ENCODE measurements around the gene KCNQ5. TPM values are rescaled to one million over a fixed set of nuclear protein-coding genes. Genes with fewer than 3 reads are reported as not detected.

The KCNQ5 gene
- total RNA-seq, 1 experiment from 2014 or later, result 17.8 TPM

DNA sequence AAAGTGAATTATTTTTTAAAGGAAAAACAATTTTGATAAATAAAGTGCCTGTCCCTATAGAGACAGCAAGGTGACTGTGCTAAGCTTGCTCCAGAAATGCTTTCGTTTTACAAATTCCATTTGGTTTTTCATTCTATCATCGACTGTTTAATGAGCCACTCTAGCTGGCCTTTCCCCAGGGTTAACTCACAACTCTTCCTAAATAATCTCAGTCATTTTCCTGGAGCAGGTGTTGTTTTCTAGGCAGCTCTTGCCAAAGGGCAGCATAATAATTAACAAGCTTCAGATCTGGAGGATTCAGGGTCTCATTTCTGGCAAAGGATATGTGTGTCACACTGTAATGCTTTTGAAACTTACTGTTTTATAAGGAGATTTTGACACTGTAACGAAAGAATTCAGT, 419.2 kb downstream of the KCNQ5 start:
- Histone ChIP-seq H3K27ac (ENCODE audit: low read depth, low read length, poor library complexity, severe bottlenecking) (no peak overlapping the region), H3K4me3 (ENCODE audit: low read depth, low read length, poor library complexity, severe bottlenecking) (no peak overlapping the region), H3K36me3 (ENCODE audit: insufficient read depth, low read length, poor library complexity, severe bottlenecking) (no peaks in the 10 kb centered on the region), H3K9me3 (ENCODE audit: low read depth, low read length, poor library complexity, severe bottlenecking) (peaks cover 7% of the 10 kb centered on the region), H3K4me1 (ENCODE audit: insufficient read depth, low read length, poor library complexity, severe bottlenecking) (peaks cover 17% of the 10 kb centered on the region), H3K27me3 (replicated peaks; ENCODE audit: insufficient read depth, low read depth, low read length, poor library complexity) (no peaks in the 10 kb centered on the region)
- intact Hi-C loops (cut with micrococcal nuclease; ENCODE audit: unreplicated experiment), result no loop called here
- TF ChIP-seq, protein P1, sequence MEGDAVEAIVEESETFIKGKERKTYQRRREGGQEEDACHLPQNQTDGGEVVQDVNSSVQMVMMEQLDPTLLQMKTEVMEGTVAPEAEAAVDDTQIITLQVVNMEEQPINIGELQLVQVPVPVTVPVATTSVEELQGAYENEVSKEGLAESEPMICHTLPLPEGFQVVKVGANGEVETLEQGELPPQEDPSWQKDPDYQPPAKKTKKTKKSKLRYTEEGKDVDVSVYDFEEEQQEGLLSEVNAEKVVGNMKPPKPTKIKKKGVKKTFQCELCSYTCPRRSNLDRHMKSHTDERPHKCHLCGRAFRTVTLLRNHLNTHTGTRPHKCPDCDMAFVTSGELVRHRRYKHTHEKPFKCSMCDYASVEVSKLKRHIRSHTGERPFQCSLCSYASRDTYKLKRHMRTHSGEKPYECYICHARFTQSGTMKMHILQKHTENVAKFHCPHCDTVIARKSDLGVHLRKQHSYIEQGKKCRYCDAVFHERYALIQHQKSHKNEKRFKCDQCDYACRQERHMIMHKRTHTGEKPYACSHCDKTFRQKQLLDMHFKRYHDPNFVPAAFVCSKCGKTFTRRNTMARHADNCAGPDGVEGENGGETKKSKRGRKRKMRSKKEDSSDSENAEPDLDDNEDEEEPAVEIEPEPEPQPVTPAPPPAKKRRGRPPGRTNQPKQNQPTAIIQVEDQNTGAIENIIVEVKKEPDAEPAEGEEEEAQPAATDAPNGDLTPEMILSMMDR (conservative IDR thresholded peaks at IDR 0.05; ENCODE audit: low read depth, low read length), result no peak
- no peak for TF ChIP-seq EZH2 (IDR thresholded peaks at IDR 0.05; ENCODE audit: borderline replicate concordance, low read depth, low read length, poor library complexity, severe bottlenecking)
- BruUV-seq (replicated peaks), result no TSS peak
- DNase-seq (ENCODE audit: low spot score), result no peak
- CTCF ChIA-PET, result no interaction called here
- POLR2A ChIA-PET (ENCODE audit: low non-redundant PET), result no interaction called here

GRCh38 chr6:73042892-73043291, 421.0 kb downstream of the KCNQ5 start:
- ChIA-PET CTCF (no interaction called here), POLR2A (ENCODE audit: low non-redundant PET) (no interaction called here)
- no peak for DNase-seq (ENCODE audit: low spot score)
- no peak overlapping the region for H3K27ac ChIP-seq (ENCODE audit: low read depth, low read length, poor library complexity, severe bottlenecking)
- H3K4me1 ChIP-seq (ENCODE audit: insufficient read depth, low read length, poor library complexity, severe bottlenecking), result peaks cover 17% of the 10 kb centered on the region
- no peak overlapping the region for H3K4me3 ChIP-seq (ENCODE audit: low read depth, low read length, poor library complexity, severe bottlenecking)
- no peaks in the 10 kb centered on the region for H3K36me3 ChIP-seq (ENCODE audit: insufficient read depth, low read length, poor library complexity, severe bottlenecking)
- H3K27me3 ChIP-seq (replicated peaks; ENCODE audit: insufficient read depth, low read depth, low read length, poor library complexity), result no peaks in the 10 kb centered on the region
- no TSS peak for BruUV-seq (replicated peaks)
- peaks cover 7% of the 10 kb centered on the region for H3K9me3 ChIP-seq (ENCODE audit: low read depth, low read length, poor library complexity, severe bottlenecking)
- TF ChIP-seq, protein P1 (conservative IDR thresholded peaks at IDR 0.05; ENCODE audit: low read depth, low read length), result no peak
- TF ChIP-seq EZH2 (IDR thresholded peaks at IDR 0.05; ENCODE audit: borderline replicate concordance, low read depth, low read length, poor library complexity, severe bottlenecking), result no peak
- intact Hi-C loops (cut with micrococcal nuclease; ENCODE audit: unreplicated experiment), result no loop called here

GRCh38 chr6:73043446-73043845, 421.6 kb downstream of the KCNQ5 start:
- Histone ChIP-seq H3K36me3 (ENCODE audit: insufficient read depth, low read length, poor library complexity, severe bottlenecking) (no peaks in the 10 kb centered on the region), H3K27me3 (replicated peaks; ENCODE audit: insufficient read depth, low read depth, low read length, poor library complexity) (no peaks in the 10 kb centered on the region), H3K9me3 (ENCODE audit: low read depth, low read length, poor library complexity, severe bottlenecking) (peaks cover 7% of the 10 kb centered on the region), H3K4me1 (ENCODE audit: insufficient read depth, low read length, poor library complexity, severe bottlenecking) (peaks cover 20% of the 10 kb centered on the region), H3K4me3 (ENCODE audit: low read depth, low read length, poor library complexity, severe bottlenecking) (no peak overlapping the region), H3K27ac (ENCODE audit: low read depth, low read length, poor library complexity, severe bottlenecking) (no peak overlapping the region)
- peak; percentile 28 for DNase-seq (ENCODE audit: low spot score)
- BruUV-seq (replicated peaks), result no TSS peak
- CTCF ChIA-PET, result no interaction called here
- POLR2A ChIA-PET (ENCODE audit: low non-redundant PET), result no interaction called here
- intact Hi-C loops (cut with micrococcal nuclease; ENCODE audit: unreplicated experiment), result no loop called here
- TF ChIP-seq, protein P1 (conservative IDR thresholded peaks at IDR 0.05; ENCODE audit: low read depth, low read length), result no peak
- TF ChIP-seq EZH2 (IDR thresholded peaks at IDR 0.05; ENCODE audit: borderline replicate concordance, low read depth, low read length, poor library complexity, severe bottlenecking), result no peak
